GM18526 (cell line): ENCODE data around the gene VPS29.

ENCODE experiments used
- POLR2A ChIP-seq: IDR thresholded peaks from 3 replicates; pipeline ENCODE4 v1.6.1; 2011; ENCODE audit not compliant: insufficient read length; ENCODE audit errors: extremely low read depth

The VPS29 gene

GRCh38 chr12:110533607-110534006 lies 31.7 kb upstream of the VPS29 start:
- TF ChIP-seq POLR2A, result no peak

GRCh38 chr12:110532644-110533043 lies 30.7 kb upstream of the VPS29 start:
- no peak for TF ChIP-seq POLR2A

GRCh38 chr12:110531741-110532333 lies 29.9 kb upstream of the VPS29 start:
- no peak for TF ChIP-seq POLR2A

GRCh38 chr12:110530511-110530910 lies 28.6 kb upstream of the VPS29 start:
- TF ChIP-seq POLR2A, result no peak

- TF ChIP-seq POLR2A, result no peak
These were observed 26.4 kb upstream of the VPS29 start for GRCh38 chr12:110528277-110528839.

GRCh38 chr12:110516995-110517394 lies 15.1 kb upstream of the VPS29 start:
- no peak for TF ChIP-seq POLR2A

GRCh38 chr12:110514363-110514762 lies 12.5 kb upstream of the VPS29 start:
- no peak for TF ChIP-seq POLR2A

GRCh38 chr12:110513842-110514241 lies 11.9 kb upstream of the VPS29 start:
- no peak for TF ChIP-seq POLR2A

- no peak for TF ChIP-seq POLR2A
These were observed 6.2 kb upstream of the VPS29 start for GRCh38 chr12:110508071-110508586.

GRCh38 chr12:110505332-110505731 lies 3.4 kb upstream of the VPS29 start:
- TF ChIP-seq POLR2A, result no peak

GRCh38 chr12:110503432-110503831 lies 1.5 kb upstream of the VPS29 start:
- no peak for TF ChIP-seq POLR2A

GRCh38 chr12:110501399-110501751 lies 536 bp downstream of the VPS29 start:
- no peak for TF ChIP-seq POLR2A

GRCh38 chr12:110498984-110499706 lies 2.8 kb downstream of the VPS29 start:
- no peak for TF ChIP-seq POLR2A

GRCh38 chr12:110475426-110475825 lies 26.5 kb downstream of the VPS29 start:
- TF ChIP-seq POLR2A, result no peak

GRCh38 chr12:110468214-110469048 lies 33.5 kb downstream of the VPS29 start, which contains the start of the genes FAM216A and GPN3:
Gene FAM216A (plus strand): TSS chr12:110468845. CDS start chr12:110468876, 31 bp downstream.
Gene GPN3 (minus strand): TSS chr12:110468257. CDS start chr12:110468203, 54 bp downstream.
- TF ChIP-seq POLR2A, result peak; percentile 82

- no peak for TF ChIP-seq POLR2A
These were observed 34.1 kb downstream of the VPS29 start for GRCh38 chr12:110467847-110468213.

- no peak for TF ChIP-seq POLR2A
These were observed 35.1 kb downstream of the VPS29 start for GRCh38 chr12:110466791-110467190.
